GM21423 (cell line): ENCODE measurements around the gene COL23A1.
"Not testable (repeated sequence)": the region's sequence is repeated elsewhere in the genome, so short reads cannot be mapped to it uniquely, and the experiment has no call there.

Source experiments
- ATAC-seq: cut with Tn5 transposase; IDR thresholded peaks from one replicate; pipeline ENCODE4 v1.9.1; 2021; ENCODE audit warnings: mild to moderate bottlenecking, moderate library complexity; ENCODE audit not compliant: unreplicated experiment

COL23A1 gene

GRCh38 chr5:178204935-178205748 is 385.1 kb downstream of the COL23A1 start:
- peak; percentile 60 for ATAC-seq

DNA sequence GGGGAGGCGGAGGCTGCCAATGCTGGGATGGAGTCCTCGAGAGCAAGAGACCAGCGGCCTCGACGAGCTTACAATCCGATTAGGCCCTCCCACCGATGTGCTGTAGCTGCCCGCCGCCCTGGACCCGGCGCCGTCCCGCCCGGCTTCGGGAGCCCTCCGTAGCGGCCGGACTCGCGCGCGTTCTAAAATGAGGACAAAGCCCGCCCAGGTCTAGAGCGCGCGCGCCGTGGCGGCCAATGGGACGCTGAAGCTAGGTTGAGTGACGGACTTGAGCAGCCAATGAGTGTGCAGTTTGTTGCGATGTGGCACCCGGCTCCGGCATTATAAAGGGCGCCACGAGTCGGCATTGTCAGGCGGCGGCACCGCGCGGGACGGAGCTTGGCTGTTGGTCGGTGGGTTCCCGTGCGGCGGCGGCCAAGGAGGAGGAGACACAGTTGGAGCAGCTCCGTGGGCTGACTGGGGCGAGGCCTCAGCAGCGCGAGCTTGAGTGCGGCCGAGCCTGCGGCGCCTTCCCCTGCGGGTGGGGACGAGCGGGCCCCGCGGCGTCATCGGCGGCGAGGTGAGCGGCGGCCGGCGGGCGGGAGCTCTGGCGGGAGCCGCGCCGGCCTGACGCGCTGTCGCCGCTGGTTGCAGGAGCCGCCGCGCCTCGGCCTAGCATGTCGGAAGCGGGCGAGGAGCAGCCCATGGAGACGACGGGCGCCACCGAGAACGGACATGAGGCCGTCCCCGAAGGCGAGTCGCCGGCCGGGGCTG is 385.8 kb downstream of the COL23A1 start, which contains the start of gene HNRNPAB:
Gene HNRNPAB, plus strand, starts transcription at position 352 of the 753 bp plus-strand sequence. Its CDS starts 305 bp downstream, at position 657.
- peak; percentile 82 for ATAC-seq

GRCh38 chr5:178203670-178204181 is 386.5 kb downstream of the COL23A1 start:
- no peak for ATAC-seq

DNA sequence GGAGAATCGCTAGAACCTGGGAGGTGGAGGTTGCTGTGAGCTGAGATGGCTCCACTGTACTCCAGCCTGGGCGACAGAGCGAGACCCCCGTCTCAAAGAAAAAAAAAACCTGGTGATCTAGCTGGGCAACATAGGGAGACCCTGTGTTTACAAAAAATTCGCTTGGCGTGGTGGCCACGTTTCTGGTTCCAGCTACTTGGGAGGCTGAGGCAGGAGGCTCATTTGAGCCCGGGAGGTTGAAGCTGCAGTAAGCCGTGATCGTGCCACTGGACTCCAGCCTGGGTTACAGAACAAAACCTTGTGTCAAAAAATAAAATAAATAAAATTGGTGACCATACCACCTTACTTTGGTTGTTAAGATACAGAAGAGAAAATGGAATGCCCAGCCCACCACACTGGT is 387.7 kb downstream of the COL23A1 start:
- ATAC-seq: no peak

- ATAC-seq: no peak
Measured at GRCh38 chr5:178201927-178202235, 388.3 kb downstream of the COL23A1 start.

- no peak for ATAC-seq
Measured at GRCh38 chr5:178201221-178201926, 388.8 kb downstream of the COL23A1 start.

- no peak for ATAC-seq
Measured at GRCh38 chr5:178199581-178200434, 390.4 kb downstream of the COL23A1 start.

DNA sequence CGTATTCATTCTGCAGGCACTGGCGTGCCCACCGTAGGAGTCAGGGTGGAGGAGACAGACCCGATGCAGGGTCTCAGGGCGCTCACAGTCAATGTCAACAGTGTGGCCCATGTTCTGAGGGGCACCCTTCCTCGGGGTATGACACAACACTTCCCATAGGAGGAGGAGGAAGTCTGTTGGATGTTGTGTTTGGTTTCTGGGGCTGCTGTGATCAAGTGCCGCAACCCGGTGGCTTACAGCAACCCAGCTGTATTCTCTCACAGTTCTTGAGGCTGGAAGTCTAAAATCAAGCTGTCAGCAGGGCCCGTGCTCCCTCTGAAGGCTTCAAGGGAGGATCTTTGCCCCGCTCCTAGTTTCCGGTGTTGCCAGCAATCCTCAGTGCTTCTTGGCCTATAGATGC is 391.5 kb downstream of the COL23A1 start:
- no peak for ATAC-seq

DNA sequence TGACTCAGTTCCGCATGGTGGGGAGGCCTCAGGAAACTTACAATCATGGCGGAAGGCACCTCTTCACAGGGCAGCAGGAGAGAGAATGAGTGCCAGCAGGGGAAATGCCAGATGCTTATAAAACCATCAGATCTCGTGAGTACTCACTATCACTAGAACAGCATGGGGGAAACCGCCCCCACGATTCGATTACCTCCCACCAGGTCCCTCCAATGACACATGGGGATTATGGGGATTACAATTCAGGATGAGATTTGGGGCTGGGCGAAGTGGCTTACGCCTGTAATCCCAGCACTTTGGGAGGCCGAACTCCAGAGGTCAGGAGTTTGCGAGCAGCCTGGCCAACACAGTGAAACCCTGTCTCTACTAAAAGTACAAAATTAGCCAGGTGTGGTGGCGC is 392.0 kb downstream of the COL23A1 start:
- not testable (repeated sequence) for ATAC-seq

DNA sequence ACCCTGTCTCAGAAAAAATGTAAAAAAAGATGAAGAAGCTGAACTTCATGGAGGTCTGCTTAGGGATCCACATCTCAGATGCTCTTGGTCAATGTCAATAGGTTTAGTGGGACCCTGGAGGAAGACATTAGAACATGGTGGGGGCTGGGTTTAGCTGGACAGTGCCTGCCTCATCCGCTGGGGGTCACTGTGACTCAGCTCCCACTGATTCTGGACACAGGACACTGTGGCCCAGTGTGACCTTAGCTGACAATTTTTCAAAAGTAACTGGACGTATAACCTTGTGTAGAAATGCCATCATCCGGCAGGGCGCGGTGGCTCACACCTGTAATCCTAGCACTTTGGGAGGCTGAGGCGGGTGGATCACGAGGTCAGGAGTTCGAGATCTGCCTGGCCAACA is 393.2 kb downstream of the COL23A1 start:
- no peak for ATAC-seq

- no peak for ATAC-seq
Measured at GRCh38 chr5:178196281-178196812, 393.8 kb downstream of the COL23A1 start.

- ATAC-seq: no peak
Measured at GRCh38 chr5:178194026-178194425, 396.2 kb downstream of the COL23A1 start.

DNA sequence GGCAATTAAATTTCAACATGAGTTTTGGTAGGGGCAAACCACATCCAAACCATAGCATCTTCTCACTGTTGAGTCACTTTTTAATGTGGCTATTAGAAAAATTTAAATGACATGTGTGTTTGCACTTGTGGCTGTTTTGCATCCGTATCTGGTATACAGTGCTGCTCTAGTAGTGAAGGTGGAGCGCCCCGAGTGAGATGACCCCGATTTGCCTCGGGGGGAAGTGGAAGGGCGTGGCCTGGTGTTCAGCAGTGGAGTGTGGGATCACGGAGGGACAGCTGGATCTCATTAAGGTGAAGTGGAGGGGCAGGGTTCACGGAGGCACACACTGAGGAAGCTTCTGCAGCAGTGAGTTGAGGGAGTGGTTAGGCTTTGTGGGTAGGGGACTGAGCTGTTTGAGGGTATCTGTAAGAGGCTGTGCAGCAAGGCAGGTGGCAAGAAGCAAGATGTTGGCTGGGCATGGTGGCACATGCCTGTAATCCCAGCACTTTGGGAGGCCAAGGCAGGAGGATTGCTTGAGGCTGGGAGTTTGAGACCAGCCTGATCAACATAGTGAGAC is 396.9 kb downstream of the COL23A1 start:
- no peak for ATAC-seq

DNA sequence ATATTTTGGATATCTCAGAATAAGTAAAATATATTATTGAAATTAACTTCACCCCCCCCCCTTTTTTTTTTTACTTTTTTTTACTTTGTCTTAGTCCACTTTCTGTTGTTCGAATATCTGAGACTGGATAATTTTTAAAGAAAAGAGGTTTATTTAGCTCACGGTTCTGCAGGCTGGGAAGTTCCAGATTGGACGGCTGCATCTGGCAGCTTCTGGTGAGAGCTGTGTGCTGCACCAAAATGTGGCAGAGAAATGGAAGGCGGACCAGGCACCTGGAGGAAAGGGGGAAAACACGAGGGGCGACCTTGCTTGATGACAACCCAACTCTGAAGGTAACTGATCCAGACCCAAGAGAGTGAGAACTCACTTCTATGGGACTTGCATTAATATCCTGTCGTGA is 397.4 kb downstream of the COL23A1 start:
- ATAC-seq: no peak

GRCh38 chr5:178192244-178192643 is 397.9 kb downstream of the COL23A1 start:
- no peak for ATAC-seq

DNA sequence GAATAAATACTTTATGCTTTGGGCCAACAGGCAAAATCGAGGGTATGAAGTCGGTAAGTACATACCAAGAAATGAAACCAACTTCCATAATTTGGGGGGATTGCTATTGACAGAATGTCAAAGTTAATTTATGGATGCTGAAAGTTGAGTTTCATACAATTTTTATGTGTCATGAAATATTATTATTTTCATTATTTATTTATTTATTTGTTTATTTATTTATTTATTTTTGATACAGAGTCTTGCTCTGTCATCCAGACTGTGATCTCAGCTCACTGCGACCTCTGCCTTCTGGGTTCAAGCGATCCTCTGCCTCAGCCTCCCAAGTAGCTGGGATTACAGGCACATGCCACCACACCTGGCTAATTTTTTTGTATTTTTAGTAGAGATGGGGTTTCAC is 398.5 kb downstream of the COL23A1 start:
- ATAC-seq: no peak

DNA sequence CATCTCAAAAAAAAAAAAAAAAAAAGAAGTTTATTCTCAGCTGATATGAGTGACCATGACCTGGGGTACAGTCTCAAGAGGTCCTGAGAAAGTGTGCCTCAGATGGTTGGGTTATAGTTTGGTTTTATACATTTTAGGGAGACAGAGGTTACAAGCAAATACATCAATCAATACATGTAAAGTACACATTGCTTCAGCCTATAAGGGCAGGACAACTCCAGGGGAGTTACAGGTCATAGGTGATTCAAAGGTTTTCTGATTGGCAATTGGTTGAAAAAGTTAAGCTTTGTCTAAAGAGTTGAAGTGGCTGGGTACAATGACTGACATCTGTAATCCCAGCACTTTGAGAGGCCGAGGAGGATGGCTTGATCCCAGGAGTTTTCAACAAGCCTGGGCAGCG is 400.8 kb downstream of the COL23A1 start:
- no peak for ATAC-seq
